ENCODE results near the gene RAB3B. TPM values are rescaled to one million over a fixed set of nuclear protein-coding genes. Genes with fewer than 3 reads are reported as not detected.

Gene RAB3B
- total RNA-seq, 1 donor from 2014 or later, result 0.02 TPM

- intact Hi-C loops (cut with micrococcal nuclease), result no loop called here
- Mint-ChIP-seq H3K4me1 (no peaks in the 10 kb centered on the region), H3K27ac (no peak overlapping the region), H3K36me3 (ENCODE audit: low read depth) (no peaks in the 10 kb centered on the region), H3K4me3 (no peak overlapping the region), H3K27me3 (peaks cover 9% of the 10 kb centered on the region), H3K9me3 (no peaks in the 10 kb centered on the region)
- ATAC-seq (ENCODE audit: low read depth), result no peak
- no peak for TF ChIP-seq CTCF (IDR thresholded peaks at IDR 0.05)
- CTCF ChIA-PET, result no interaction called here
- no peak for DNase-seq
- POLR2A ChIA-PET, result no interaction called here
Observed at GRCh38 chr1:51920130-51920529, 70.4 kb downstream of the RAB3B start.

- Mint-ChIP-seq H3K4me3 (no peak overlapping the region), H3K4me1 (no peaks in the 10 kb centered on the region), H3K9me3 (no peaks in the 10 kb centered on the region), H3K36me3 (ENCODE audit: low read depth) (no peaks in the 10 kb centered on the region), H3K27me3 (peaks cover 12% of the 10 kb centered on the region), H3K27ac (no peak overlapping the region)
- POLR2A ChIA-PET, result no interaction called here
- no peak for ATAC-seq (ENCODE audit: low read depth)
- intact Hi-C loops (cut with micrococcal nuclease), result no loop called here
- TF ChIP-seq CTCF (IDR thresholded peaks at IDR 0.05), result no peak
- no peak for DNase-seq
- CTCF ChIA-PET, result no interaction called here
Observed at GRCh38 chr1:51919684-51920083, 70.8 kb downstream of the RAB3B start.

DNA sequence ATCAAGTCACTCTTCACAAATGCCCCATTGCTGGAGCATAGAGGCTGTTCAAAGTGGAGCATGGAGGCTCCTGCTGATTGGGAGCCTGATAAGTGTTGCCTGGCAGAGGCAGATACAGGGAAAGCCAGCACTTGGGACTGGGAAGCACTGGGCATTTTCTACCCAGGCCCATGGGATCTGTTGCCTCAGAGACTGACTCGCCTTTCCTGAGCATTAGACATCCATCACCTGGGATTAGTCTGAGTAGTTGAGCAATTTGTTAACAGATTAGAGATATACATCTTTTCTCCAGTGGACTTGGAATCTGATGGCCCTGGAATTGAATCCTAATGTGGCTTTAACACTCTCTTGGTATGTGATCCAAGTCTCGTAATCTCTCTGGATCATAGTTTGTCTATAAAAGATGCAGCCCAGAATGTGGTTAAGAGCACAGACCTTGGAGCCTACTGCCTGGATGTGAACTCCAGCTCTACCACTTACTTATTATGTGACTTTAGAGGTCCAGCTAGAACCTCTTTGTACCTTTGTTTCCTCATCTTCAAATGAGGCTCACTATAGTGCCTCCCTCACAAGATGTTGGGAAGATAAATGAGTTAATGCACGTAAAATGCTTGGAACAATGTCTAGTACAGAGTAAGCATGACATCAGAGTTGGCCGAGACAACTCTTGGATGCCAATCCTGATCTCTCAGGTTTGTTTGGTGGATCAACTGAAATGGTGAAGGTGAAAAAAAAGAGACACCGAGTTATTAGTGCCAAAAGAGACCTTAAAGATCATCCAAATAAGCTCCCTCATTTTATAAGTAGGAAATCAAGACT lies 73.7 kb downstream of the RAB3B start:
- ATAC-seq (ENCODE audit: low read depth), result no peak
- DNase-seq, result no peak
- TF ChIP-seq CTCF (IDR thresholded peaks at IDR 0.05), result no peak
- H3K4me3 Mint-ChIP-seq, result no peak overlapping the region
- no peak overlapping the region for H3K27ac Mint-ChIP-seq
- H3K4me1 Mint-ChIP-seq, result no peaks in the 10 kb centered on the region
- peaks cover 31% of the 10 kb centered on the region for H3K27me3 Mint-ChIP-seq
- H3K9me3 Mint-ChIP-seq, result no peaks in the 10 kb centered on the region
- intact Hi-C loops (cut with micrococcal nuclease), result no loop called here
- ChIA-PET POLR2A (no interaction called here), CTCF (no interaction called here)
- no peaks in the 10 kb centered on the region for H3K36me3 Mint-ChIP-seq (ENCODE audit: low read depth)

- no peaks in the 10 kb centered on the region for H3K36me3 Mint-ChIP-seq (ENCODE audit: low read depth)
- peaks cover 32% of the 10 kb centered on the region for H3K27me3 Mint-ChIP-seq
- H3K9me3 Mint-ChIP-seq, result no peaks in the 10 kb centered on the region
- ChIA-PET POLR2A (no interaction called here), CTCF (no interaction called here)
- DNase-seq, result no peak
- H3K27ac Mint-ChIP-seq, result no peak overlapping the region
- H3K4me1 Mint-ChIP-seq, result no peaks in the 10 kb centered on the region
- no peak for ATAC-seq (ENCODE audit: low read depth)
- no peak overlapping the region for H3K4me3 Mint-ChIP-seq
- intact Hi-C loops (cut with micrococcal nuclease), result no loop called here
- no peak for TF ChIP-seq CTCF (IDR thresholded peaks at IDR 0.05)
Observed at GRCh38 chr1:51915951-51916350, 74.5 kb downstream of the RAB3B start.

GRCh38 chr1:51912881-51913280 lies 77.6 kb downstream of the RAB3B start:
- H3K4me1 Mint-ChIP-seq, result peaks cover 5% of the 10 kb centered on the region
- DNase-seq, result no peak
- no peak for TF ChIP-seq CTCF (IDR thresholded peaks at IDR 0.05)
- POLR2A ChIA-PET, result no interaction called here
- peaks cover 32% of the 10 kb centered on the region for H3K27me3 Mint-ChIP-seq
- H3K9me3 Mint-ChIP-seq, result no peaks in the 10 kb centered on the region
- no peaks in the 10 kb centered on the region for H3K36me3 Mint-ChIP-seq (ENCODE audit: low read depth)
- no peak overlapping the region for H3K4me3 Mint-ChIP-seq
- intact Hi-C loops (cut with micrococcal nuclease), result no loop called here
- H3K27ac Mint-ChIP-seq, result no peak overlapping the region
- no peak for ATAC-seq (ENCODE audit: low read depth)
- CTCF ChIA-PET, result no interaction called here
